Fibroblast of villous mesenchyme (primary cell): Measurements from ENCODE around the gene RAD52. TPM values are rescaled to one million over a fixed set of nuclear protein-coding genes. Genes with fewer than 3 reads are reported as not detected.

Experiments
- DNase-seq: peaks from one replicate; pipeline ENCODE4 v3.0.0-alpha.2; 2010; ENCODE audit warnings: low read depth
- H3K4me3 ChIP-seq: 2 replicates; pipeline ENCODE4 v1.5.1; 2011; ENCODE audit warnings: low read depth, mild to moderate bottlenecking, low read length
- CTCF ChIP-seq: IDR thresholded peaks from 2 replicates; pipeline ENCODE4 v1.5.1; 2012; ENCODE audit warnings: low read depth, mild to moderate bottlenecking, low read length; ENCODE audit not compliant: insufficient read depth
- total RNA-seq: library from RNA; depleted of rRNA; stranded (reverse); fragments of >200 nt; gene quantifications from 2 replicates; pipeline ENCODE4 v1.2.3, GENCODE V29; 2012

Gene RAD52
- total RNA-seq, 1 donor = 15.1 TPM

- no peak for TF ChIP-seq CTCF
- DNase-seq = no peak
- H3K4me3 ChIP-seq = no peak overlapping the region
These were observed 39.1 kb downstream of the RAD52 start for GRCh38 chr12:910416-910815.

- DNase-seq = no peak
These were observed 39.6 kb downstream of the RAD52 start for GRCh38 chr12:909861-910260.

DNA sequence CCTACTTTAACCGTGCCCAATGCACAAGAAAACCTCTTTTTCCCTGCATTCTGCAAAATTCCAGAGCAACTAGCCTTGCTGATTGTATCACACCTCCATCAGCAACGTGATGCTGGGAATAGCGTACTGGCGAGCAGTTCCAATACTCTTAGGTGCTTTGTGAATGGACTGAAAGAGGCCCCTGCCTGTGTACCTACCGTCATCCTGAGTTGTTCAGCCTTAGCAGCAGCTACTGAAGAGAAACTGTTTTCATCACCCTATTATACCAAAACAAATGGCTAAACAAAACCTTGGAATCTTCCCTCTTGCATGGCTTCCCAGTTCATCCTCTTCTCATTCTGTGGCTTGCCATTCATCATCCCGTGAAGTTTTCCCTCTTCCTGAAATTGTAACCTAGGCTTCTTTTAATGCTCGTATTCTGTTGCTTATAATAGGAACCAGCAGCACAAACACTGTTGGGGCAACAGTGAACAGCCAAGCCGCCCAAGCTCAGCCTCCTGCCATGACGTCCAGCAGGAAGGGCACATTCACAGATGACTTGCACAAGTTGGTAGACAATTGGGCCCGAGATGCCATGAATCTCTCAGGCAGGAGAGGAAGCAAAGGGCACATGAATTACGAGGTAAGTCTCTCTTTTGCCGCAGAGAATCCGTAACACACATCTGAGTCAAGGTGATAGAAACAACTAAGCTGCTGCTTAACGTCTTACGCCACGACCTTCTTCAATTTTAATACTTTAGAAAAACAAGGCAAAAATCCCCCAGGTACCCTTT lies 41.9 kb downstream of the RAD52 start:
- no peak for DNase-seq
- no peak for TF ChIP-seq CTCF
- no peak overlapping the region for H3K4me3 ChIP-seq

More at GRCh38 chr12:909861-910260, 39.6 kb downstream of the RAD52 start:
- no peak for TF ChIP-seq CTCF
- H3K4me3 ChIP-seq = no peak overlapping the region

DNA sequence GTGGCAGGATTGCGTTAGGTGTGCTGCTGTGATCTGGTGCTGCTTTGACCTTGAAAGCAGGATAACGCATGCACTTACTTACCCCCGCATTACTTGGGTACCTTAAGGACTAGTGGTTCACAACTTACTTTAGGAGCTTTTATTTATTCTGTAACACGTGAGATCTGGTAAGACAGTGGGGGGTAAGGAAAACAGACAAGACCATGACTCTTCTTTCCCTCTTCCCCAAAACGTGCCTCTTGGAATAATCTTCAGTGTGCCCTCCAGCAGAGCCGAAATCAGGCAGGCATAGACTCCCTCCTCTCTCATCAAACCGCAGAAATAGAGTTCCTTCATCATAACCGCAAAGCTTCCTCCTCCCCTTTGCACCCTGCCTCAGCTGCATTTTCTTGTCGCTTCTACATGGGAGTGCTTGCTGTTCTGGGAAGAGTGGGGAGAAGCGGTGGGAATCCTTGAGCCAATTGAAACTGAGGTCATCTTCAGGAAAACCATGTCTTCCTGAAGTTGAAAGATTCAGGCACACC lies 43.4 kb downstream of the RAD52 start:
- TF ChIP-seq CTCF = no peak
- H3K4me3 ChIP-seq = no peak overlapping the region
- DNase-seq = no peak

- TF ChIP-seq CTCF = no peak
- no peak overlapping the region for H3K4me3 ChIP-seq
- DNase-seq = no peak
These were observed 44.0 kb downstream of the RAD52 start for GRCh38 chr12:905261-906031.

GRCh38 chr12:904010-904414 lies 45.5 kb downstream of the RAD52 start:
- no peak for TF ChIP-seq CTCF
- no peak overlapping the region for H3K4me3 ChIP-seq

More at GRCh38 chr12:904010-904414, 45.5 kb downstream of the RAD52 start:
- no peak for DNase-seq
